DMS79 (cell line): Measurements from ENCODE around the gene OR52I2.

Experiments
- DNase-seq: peaks from one replicate; lab custom pipeline; 2025; lab: John Stamatoyannopoulos, UW

OR52I2 gene

GRCh38 chr11:4607781-4608666, 26.5 kb downstream of the OR52I2 start, which contains the start of gene TRIM68:
TRIM68 (minus strand) TSS chr11:4608231; CDS start chr11:4605504, 2,727 bp downstream.
- DNase-seq, result no peak

GRCh38 chr11:4610258-4610935, 28.9 kb downstream of the OR52I2 start:
- no peak for DNase-seq

GRCh38 chr11:4611986-4612385, 30.4 kb downstream of the OR52I2 start:
- no peak for DNase-seq

GRCh38 chr11:4615856-4616444, 34.4 kb downstream of the OR52I2 start:
- DNase-seq, result no peak

GRCh38 chr11:4619514-4619913, 38.0 kb downstream of the OR52I2 start:
- no peak for DNase-seq

- peak; percentile 59 for DNase-seq
Observed at GRCh38 chr11:4626207-4627099, 44.9 kb downstream of the OR52I2 start.

- DNase-seq, result no peak
Observed at GRCh38 chr11:4636136-4636535, 54.6 kb downstream of the OR52I2 start.

GRCh38 chr11:4636962-4637661, 55.6 kb downstream of the OR52I2 start, which contains the start of gene OR51D1:
OR51D1 (plus strand) TSS chr11:4637477; CDS start chr11:4639791, 2,314 bp downstream.
- peak; percentile 5 for DNase-seq

- no peak for DNase-seq
Observed at GRCh38 chr11:4637662-4638047, 56.1 kb downstream of the OR52I2 start.

GRCh38 chr11:4639931-4640330, 58.4 kb downstream of the OR52I2 start:
- DNase-seq, result no peak

GRCh38 chr11:4641501-4641900, 60.0 kb downstream of the OR52I2 start:
- no peak for DNase-seq

- DNase-seq, result no peak
Observed at GRCh38 chr11:4642043-4642442, 60.5 kb downstream of the OR52I2 start.
